ENCODE data around the gene KCTD16.

Gene KCTD16

DNA sequence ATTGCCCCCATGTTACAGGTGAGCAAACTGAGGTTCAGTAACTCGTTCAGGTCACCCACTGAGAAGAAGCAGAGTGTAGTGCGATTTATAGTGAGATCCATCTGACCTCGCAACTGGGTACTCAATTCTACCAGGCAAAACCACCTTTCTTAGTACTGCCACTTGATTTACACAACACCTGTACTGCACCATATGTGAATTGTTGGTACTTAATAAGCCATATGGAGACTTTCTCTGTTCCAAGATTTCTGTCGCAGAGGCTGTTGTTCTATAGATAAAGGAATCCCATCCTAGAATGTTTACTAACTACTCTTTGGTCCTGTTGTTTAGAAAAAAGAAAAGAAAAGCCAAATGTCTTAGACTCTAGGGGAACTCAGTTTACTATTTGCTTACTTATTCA is 287.5 kb downstream of the KCTD16 start:
- no peak for DNase-seq (ENCODE audit: low read depth, low spot score)

DNA sequence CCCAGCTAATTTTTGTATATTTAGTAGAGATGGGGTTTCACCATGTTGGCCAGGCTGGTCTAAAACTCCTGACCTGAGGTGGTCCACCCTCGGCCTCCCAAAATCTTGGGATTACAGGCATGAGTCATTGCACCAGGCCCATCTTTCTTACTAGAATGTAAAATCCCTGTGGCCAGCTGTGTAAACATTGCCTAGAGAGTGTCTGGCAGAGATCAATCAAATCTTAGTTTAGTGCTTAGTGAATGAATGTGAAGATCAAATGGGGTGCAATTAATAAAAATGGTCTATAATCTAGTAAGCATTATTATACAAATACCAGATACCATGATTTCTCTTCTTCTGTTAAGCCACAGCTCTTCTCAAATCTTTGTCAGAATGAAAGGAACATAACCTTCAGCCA is 289.9 kb downstream of the KCTD16 start:
- no peak for DNase-seq (ENCODE audit: low read depth, low spot score)

DNA sequence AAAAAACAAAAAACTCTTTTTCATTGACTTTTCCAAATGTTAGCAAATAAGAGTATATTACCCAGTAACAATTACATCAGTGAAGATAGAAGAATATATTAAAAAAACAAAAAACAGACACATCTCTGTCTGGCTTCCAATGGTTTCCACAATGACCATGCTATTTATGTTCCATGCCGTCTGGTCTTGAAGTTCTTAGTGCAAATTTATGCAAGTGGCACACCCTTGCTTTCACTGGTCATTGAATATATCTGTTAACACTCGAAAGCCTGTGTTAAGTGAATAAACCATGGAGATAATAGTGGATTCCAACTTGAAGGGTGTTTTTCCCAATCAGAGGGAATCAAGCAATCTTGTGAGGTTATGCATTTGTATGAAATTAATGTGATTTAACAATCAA is 291.9 kb downstream of the KCTD16 start:
- no peak for DNase-seq (ENCODE audit: low read depth, low spot score)

DNA sequence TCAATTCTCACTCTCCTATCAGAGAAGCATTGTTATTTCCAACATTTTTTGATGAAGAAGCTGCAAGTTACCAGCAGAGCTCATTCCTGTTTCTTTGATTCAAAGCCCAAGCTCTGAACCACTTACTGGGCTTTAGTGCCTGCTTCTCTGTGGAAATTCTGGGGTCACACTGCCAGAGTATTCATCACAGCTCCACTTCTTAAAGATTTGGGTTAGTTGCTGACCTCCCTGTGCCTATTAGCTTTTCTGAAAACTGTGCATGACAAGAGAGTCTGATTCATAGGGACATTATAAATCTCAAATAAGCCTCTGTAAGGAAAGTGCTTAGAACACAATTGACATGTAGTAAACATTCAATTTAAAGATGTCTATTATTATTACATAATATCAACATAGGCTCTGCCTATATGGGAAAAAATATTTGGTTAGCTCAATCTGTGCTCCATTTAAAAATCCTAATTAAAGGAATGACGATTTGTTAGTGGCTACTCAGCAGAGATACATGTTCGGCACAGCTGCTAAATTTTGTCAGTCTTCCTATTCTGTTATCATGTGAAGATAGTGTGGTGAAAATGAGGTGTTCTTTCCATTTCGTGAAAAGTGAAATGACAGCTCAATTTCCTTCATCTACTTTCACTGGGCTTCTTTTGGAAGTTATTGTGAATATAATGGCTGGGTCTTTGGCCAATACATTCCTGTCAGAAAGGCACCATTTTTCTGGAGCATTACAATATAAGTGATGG is 293.0 kb downstream of the KCTD16 start:
- DNase-seq (ENCODE audit: low read depth, low spot score): no peak

DNA sequence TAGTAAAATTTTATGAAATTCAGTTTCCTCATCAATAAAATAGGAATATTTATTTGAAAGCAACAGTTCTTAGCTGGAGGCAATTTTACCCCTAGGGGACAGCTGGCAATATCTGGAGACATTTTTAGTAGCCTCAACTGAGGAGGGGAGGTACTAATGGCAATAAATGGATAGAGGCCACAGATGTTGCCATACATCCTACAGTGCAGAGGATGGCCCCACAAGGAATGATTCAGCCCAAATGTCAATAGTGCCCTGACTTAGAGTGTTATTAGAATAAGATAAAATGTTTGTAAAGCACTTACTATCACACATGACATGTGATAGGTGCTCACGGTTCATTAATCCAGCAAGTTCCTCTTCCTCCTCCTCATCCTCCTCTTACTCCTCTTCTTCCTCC is 293.6 kb downstream of the KCTD16 start:
- no peak for DNase-seq (ENCODE audit: low read depth, low spot score)

DNA sequence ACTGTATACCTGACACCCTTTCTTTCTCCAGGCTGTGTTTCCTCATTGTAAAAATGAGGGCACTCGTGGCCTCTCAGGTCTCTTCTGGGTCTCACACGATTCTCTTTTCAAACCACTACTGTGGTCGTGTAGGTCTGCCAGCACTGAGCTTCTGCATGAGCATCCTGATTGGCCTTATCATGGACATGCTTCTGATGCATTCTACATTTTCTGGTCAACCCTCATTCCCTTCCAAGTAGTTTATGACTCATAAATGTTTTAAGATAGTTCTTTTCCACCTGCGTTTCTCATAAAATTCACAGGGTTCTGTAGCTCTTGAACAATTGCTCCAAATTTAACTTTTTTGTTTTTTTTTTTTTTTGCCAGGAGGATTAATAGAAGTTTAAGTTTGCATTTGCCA is 294.8 kb downstream of the KCTD16 start:
- no peak for DNase-seq (ENCODE audit: low read depth, low spot score)

DNA sequence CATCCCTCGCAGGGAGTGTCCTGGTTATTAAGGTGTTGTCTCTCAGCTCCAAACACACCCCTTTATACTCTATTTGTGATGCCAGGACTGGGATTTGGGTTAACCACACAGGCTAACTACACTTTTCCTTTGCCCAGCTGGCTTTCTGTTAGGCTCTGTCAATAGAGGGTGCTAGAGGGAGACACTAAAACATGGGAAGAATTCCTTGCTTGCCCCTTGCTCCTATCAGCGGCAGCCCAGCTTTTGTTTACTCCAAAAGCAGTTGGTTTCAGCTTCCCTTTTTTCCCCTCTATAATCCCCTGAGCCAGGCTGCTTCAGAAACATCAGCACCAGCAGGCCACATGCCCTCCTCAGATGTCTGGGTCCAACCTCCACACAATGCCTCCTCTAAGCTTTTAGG is 297.1 kb downstream of the KCTD16 start:
- no peak for DNase-seq (ENCODE audit: low read depth, low spot score)

DNA sequence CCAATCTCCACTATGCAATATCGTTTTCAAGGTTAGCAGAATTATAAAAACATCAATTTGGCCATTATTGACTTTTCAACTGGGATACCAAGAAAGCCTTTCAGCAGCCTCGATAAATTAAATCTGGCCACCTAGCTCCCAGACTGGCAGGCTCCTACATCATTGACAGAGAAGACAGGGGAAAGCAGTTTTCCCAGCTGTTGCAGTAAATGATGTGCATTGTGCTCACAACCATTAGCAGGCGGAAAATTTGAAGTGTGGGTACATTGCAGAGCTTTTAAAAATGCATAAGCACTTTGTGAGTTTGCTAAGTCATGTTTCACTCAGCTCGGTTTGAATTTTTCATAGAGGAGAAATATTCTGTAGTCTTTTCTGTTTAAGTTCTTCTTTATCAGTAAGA is 297.9 kb downstream of the KCTD16 start:
- DNase-seq (ENCODE audit: low read depth, low spot score): no peak

DNA sequence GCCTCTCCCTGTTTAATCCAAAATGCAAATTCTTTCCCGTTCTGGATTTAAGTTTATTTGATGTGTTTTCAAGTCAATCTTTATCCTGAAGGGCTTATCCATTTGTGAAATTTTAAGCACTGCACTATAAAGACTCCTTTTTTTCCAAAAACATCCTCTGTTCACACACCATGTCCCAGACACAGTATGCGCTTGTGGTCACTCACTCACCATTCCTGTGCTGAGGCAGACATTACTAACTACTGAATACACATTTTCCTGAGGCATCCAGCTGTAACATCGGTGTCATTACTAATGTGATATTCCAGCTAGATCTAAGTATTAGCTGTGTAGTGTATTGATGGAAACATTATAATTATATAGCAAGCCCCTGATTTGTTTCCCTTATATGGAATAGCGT is 298.4 kb downstream of the KCTD16 start:
- no peak for DNase-seq (ENCODE audit: low read depth, low spot score)

DNA sequence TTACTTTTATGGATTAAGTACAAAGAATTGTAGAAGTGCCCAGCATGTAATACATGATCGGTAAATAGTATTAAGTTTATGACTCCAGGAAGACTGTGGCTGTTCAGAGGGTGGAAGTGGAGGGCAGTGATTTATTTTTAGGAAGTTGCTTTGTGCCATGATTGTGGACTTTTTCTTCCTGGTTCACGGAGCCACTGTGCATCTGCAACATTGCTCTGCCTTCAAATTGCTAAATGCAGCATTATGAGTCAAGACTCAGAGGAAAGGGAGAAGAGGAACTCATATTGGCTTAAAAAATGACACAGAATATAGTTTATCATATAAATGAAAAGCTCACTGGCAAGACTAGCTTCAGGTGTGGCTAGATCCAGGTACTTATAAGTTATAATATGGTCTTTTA is 301.5 kb downstream of the KCTD16 start:
- no peak for DNase-seq (ENCODE audit: low read depth, low spot score)

DNA sequence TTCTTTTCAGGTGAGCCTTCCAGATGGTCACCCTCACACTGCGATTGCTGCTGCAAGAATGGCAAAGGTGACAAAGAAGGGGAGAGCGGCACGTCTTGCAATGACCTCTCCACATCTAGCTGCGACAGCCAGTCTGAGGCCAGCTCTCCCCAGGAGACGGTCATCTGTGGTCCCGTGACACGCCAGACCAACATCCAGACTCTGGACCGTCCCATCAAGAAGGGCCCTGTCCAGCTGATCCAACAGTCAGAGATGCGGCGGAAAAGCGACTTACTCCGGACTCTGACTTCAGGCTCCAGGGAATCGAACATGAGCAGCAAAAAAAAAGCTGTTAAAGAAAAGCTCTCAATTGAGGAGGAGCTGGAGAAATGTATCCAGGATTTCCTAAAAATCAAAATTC is 303.0 kb downstream of the KCTD16 start:
- no peak for DNase-seq (ENCODE audit: low read depth, low spot score)

DNA sequence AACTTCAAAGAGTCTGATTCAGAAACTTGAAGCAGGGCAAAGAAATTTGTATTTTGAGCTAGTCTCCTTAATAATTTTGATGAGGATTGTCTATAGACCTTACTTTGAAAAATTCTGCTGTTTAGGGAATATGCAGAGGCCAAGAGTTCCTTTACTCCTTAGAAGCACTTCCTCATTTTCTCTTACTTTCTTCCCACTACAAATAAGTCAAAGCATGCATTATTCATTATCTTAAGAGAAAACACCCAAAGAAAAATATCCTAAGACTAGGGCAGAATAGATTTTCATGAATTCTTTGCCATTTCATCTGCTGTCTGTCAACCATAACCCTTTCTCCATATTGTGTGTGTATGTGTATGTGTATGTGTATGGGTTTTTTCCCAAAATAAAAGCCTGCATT is 307.9 kb downstream of the KCTD16 start:
- no peak for DNase-seq (ENCODE audit: low read depth, low spot score)

DNA sequence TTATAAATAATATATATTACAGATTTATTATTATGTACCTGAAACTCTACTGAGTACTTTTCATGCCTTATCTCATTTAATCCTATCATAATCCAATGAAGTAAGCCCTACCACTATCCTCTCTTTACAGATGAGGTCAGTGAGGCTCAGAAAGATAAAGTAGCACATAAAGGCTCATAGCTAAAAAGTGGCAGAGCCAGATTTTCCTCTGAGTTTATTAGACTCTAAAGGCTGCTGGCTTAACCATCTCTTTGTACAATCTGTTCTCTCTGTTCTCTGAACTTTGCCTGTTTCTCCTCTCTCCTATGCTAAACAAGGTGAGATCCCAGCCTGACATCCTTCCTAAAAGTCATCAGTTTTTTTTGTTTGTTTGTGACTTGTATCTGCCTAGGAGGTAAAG is 311.2 kb downstream of the KCTD16 start:
- no peak for DNase-seq (ENCODE audit: low read depth, low spot score)

DNA sequence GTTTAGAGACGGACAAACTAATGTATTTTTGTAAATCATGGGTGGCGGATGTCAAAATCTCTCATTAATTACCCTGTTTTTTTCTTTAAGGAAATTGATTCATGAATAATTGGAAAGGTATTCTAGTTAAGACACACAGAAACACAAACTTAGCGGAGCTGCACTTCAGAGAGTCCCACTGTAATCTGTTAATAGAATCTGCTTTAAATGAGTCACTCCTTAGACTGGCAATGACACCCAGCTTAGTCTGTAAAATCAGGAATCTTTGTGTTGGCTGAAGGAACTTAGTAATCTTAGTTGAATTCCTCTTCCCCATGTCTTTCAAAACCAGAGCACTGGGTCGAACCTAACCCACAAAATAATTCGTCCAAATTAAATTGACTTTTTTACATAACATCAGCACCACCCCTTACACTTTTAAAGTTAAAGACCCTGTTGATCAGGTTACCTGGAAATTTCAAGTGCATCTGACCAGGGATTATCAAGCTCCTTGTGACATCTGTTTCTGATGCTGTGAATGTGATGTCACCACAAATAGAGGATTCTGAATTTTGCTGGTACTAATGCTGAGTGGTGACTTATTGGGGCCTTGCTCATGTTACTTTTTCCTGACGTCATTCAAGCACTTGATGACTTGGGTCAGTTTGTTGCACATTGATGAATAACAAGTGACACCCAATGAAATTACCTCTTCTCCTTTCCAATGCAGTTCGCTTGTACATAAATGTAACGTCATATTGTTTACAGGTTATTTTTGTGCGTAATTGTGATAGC is 313.6 kb downstream of the KCTD16 start:
- no peak for DNase-seq (ENCODE audit: low read depth, low spot score)

DNA sequence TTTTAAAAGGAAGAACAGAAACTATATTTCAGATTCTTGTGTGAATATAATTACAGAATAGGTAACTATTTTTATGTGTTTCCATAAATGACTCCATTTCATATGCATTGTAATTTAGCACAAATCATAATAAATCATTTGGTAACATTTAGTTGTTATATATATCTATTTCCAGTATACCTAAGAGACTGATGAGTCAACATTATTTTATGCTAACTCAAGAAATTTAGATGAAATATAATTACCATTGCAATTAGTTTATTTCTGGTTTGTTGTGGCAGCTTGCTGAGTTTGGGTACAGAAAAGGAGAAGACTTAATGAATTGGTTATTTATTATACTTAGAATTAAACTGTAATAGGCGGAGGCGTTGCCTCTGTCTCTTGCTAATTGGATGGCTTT is 314.9 kb downstream of the KCTD16 start:
- DNase-seq (ENCODE audit: low read depth, low spot score): no peak

DNA sequence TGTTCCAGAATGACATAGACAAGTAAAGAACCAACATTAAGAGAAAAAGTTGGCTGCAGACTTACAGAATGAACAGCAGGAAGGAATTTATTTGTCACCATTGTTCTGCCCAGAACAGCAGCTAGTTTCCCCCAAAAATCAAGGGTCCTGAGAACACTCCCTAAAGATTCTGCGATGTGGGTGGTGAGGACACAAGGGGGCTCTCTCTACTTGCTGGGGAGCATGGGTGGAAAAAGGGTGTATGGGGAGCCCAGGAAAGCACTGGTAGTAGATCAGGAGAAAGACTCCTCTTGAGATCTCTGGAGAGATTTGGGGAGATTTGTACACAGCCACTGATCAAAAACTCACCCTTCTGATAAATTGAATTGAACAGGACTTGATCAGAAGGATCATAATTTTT is 316.5 kb downstream of the KCTD16 start:
- no peak for DNase-seq (ENCODE audit: low read depth, low spot score)

DNA sequence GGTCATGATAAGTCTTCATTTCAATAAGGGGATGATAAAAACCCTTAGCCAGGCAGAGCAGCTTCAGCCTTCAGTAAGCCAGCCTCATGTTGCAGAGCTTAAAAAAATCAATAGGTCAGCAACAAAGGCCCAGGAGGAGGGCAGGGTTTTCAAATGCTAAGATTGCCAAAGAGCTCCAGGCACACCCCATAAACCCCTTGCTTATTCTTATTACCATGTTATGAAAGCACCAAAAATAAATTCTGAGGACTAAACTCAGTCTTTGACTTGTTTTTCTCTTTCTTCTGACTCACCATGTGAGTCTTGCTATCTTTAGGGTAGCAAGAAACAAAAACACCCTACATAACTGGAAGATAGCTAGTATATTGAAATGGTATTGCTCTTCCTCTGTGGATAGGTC is 317.1 kb downstream of the KCTD16 start:
- no peak for DNase-seq (ENCODE audit: low read depth, low spot score)

DNA sequence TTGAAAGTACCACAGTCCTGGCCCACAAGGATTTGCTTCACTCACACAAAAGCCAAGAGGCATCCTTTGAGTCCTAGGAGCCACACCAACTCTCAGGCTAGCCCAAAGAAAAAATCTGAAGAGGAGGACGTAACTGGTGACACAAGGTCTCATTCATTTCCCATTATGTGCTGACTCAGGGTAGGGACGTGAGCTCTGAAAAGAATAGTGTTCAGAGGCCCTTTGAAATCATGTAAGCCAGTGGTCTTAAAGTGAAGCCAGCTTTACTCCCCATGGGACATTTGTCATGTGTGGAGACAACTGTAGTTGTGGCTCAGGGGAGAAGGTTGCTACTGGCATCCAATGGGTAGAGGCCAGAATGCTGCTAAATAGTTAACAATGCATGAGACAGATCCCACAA is 332.4 kb downstream of the KCTD16 start:
- no peak for DNase-seq (ENCODE audit: low read depth, low spot score)

DNA sequence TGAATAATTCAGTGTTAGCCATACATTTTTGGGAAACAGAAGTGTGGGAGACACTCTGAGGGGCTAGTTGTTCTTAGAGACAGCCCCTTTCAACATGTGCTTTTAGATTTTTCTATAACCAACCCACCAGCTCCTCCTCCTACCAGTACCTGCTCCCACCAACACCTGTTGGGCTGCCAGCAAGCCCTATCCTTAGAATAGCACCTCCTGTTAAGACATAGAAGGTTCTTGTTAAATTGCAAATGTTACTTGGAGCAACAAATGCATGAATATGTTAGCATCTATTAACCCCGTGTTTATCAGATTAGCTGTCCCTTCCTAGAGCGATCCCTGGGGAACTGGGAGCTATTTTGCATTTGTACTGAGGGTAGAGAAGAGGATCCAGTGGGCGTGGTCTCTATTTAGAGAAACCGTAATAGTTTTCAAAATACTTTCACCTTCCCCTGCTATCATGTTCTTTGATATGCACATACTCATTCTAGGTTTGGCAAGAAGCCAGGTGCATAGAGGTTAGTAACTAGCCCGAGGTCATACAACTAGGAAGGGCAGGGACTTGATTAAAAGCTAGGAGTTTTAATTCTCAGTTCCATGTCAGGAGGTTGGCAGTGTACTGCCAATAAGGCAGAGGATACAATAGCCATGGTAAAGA is 334.4 kb downstream of the KCTD16 start:
- DNase-seq (ENCODE audit: low read depth, low spot score): no peak

DNA sequence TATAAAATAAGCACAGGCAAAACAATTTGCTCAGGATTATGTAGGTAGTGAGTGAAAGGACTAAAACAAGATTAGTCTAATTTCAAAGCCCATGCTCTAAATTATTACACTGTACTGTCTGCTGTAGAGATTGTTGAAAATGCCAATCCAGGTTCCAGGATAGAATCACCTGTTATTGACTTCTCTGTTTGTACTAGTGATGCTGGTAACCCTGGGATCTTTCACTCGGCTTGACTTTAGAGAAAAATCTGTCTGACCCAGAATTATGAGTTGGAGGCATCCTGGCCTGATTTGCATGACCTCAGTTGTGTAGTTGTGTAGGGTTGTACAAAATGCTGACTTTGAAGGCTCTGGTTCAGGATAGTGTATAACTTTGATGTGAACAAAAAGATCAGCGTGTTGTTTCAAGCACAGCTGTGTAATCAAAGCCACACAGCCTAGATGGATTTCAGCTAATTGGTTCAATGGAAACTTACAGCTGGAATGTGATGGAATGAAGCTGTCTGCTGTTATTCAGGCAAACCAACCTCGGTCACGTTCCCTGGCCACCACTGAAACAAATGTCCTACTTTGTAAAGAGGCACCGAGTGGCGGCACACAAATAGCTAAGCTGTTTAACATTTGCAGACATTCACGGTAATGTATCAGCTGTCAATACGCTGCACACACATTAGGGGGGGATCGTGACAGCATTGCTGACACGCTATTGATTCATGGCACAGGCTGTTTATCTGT is 340.3 kb downstream of the KCTD16 start:
- no peak for DNase-seq (ENCODE audit: low read depth, low spot score)

DNA sequence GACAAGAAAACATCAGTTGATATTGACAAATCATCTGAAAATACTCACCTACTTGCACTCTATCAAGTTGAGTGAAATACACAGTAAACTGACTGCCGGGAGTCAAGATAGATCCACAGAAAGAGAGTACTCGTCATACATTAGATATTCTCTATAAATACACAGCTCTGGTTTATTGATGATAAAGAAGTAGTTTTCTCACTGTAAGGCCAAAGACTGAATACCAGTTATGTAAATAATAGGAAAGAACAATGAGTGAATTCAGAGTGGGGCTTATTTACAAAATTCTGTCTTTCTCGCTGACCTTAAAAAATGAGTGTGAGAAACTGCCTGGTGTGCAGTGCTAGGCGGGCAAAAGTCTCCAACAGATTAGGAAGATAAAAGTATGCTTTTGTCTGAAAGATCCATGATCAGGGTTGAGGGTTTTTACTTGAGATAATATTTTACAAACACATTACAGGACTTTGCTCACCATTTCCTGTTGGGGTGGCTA is 341.0 kb downstream of the KCTD16 start:
- DNase-seq (ENCODE audit: low read depth, low spot score): no peak

DNA sequence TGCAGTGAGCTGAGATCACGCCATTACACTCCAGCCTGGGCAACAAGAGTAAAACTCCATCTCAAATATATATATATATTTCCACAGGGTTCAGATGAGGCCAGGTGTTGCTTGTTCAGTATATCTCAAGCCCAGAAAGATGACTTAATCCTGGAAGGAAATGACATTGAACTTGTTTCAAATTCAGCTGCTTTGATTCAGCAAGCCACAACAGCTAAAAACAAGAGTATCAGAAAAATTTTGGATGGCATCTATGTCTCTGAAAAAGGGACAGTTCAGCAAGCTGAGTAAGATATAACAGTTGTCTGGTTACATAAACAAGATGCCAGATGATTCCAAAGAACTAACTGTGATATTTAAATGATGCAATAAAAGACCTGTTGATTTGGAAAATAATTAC is 352.0 kb downstream of the KCTD16 start:
- no peak for DNase-seq (ENCODE audit: low read depth, low spot score)
